Limb (tissue), 2 donors: Measurements from ENCODE around the gene SEC24A.
"Not testable (repeated sequence)": the region's sequence is repeated elsewhere in the genome, so short reads cannot be mapped to it uniquely, and the experiment has no call there.

Source experiments
- DNase-seq, 2 donors: peaks; one replicate each; pipeline ENCODE4 v3.0.0-alpha.2; 2016; ENCODE audit errors: extremely low spot score in 2 of 2

The SEC24A gene

DNA sequence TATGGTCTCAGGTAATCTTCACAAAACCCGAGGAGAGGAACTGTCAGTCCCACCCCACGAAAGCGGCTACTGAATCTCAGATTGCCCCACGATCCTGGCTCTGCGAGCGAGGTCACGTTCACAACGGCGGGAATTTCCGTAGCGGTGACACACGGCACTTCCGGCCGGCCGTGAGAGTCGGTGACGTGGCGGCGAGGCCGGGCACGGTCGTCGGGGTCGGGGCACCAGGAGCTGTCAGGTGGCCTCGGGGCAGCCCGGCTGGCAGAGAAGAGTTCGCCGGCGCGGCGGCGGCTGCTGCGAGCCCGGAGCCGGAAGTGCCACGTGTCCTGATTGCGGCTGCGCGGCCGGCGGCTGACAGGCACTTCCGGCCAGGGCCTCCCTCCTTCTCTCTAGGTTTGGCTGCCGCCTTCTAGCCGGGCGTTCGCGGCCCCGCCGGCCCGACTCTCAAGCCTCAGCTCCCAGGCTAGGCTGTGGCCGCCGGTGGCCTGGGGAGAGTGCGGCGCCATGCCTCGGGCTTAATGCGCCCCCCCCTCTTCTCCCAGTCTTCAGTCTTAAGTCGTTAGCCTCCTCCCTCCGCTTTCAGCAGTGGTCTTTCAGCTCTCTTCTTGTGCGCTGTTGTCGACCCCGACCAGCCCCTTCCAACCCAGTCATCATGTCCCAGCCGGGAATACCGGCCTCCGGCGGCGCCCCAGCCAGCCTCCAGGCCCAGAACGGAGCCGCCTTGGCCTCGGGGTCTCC, at the start of gene SEC24A:
SEC24A (plus strand) TSS at position 361 of the 738 bp plus-strand sequence; CDS start at position 653, 292 bp downstream.
- peak; percentile 90 to 93 for DNase-seq

DNA sequence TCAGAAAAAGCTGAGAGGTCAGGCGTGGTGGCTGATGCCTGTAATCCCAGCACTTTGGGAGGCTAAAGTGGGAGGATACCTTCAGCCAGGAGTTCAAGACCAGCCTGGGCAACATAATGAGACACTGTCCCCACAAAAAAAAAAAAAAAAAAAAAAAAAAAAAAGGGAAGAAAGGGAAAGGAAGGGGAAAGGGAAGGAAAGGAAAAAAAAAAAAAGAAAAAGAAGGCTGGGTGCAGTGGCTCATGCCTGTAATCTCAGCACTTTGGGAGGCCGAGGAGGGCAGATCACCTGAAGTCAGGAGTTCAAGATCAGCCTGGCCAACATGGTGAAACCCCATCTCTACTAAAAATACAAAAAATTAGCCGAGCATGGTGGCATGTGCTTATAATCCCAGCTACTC, 48.8 kb upstream of the SEC24A start:
- not testable (repeated sequence) for DNase-seq

DNA sequence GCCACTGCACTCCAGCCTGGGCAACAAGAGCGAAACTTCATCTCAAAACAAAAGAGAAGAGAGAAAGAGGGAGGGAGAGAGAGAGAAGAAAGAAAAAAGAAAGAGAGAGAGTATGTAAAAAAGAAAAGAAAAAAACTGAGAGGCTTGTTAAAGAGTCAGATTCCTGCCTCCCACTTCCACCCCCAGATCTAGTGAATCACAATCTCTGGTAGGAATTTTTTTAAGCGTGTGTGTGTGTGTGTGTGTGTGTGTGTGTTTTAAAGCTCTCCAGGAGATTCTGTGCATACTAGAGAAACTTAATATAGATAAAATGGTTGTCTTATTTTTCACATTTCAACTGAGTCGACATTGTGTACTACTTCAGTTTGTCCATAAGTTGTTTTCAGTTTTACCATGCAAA, 48.0 kb upstream of the SEC24A start:
- no peak for DNase-seq

DNA sequence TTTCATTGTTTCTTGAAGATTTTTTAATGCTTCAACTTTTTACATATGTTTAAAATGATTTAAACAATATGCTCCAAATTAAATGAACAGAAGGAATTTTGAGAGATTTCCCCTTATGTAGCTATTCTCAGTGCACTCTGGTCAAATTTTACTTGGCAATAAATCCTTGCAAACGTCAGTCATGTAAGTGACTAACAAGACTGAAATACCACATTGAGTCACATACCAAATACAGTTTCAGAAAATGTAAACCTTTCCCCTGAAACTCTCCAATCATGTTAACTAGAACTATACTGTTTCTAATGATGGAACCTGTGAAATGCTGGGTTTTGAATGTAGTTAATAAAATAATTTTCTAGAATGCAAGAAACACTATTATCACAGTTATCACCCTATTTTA, 45.5 kb upstream of the SEC24A start:
- no peak for DNase-seq

DNA sequence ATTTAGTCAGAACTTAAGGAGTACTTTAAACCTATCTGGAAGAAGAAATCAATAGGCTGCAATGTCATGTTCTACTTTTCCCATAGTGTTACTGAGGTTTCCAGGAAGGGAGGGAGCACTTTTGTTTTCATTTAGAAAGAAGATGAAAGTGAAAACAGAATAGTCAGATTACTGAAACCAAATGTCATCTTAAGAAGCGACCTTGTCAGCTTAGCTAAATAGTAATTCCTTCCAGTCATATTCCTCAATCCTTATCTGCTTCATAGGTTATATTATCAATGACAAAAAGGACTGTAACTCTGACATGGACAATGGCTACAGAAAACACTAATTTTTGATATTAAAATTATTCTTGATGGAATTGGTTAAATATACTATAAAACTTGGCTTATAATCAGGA, 43.7 kb upstream of the SEC24A start:
- no peak for DNase-seq

DNA sequence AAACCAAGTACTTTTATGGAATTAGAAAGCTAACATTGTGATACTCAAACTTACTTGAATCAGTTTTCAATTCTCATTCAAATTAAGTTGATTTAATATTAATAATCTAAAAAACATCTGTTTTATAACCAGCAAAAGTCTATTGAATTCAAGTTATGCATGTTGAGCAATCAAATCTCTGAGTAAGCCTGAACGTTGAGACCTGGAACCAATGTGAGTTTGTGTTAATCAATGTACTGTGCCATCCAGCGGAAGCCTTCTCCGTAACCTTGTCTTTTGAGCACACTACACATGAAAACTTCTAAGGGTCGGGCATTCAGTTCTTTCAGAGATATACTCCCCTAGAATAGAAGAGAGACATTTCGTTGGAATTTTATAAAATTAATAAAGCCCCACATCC, 41.9 kb upstream of the SEC24A start:
- DNase-seq = no peak

DNA sequence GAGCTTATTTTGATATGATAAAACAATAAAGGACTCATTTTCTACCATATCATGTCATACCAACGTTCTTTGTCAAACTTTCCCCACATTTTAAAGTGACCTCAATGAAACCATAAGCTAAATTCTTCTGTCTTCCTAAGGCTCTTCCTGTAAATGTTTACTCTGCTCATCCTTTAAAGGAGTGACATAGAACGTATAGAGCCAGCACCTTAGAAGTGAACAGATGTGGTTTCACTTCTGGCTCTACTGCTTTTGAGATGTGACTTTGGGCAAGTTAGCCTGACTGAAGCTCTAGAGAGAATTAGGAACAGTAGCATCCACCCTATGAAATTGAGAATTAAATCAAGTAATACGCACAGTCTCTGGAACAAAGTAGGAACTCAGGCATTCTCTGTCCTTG, 40.0 kb upstream of the SEC24A start:
- DNase-seq = no peak

DNA sequence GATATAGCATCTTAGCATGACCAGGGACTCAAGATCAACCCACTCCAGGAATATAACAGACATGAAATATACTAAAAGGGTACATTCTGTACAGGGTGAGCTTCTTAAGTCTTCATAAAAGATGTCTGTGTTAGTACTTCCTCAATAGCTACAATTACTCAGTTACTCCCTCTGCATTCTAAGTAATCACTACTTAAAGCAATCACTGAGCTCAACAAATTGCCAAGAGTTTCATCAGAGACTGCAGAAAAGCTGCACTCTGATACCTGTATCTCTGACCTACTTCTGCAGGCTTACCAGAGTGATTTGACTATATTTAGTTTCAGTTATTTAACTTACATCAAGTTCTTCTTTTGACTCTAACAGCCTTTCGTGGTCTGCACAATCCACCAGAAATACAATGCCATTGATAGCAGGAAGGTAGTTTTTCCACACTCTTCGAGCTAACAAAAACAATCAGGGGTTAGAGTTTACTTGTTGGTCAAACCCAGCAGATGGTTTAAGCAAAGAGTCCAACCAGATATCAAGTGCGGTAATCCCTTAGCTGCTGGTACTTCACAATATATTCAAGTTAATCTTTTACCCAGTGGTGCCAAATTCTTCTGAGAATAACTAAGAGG, 39.2 kb upstream of the SEC24A start:
- no peak for DNase-seq

DNA sequence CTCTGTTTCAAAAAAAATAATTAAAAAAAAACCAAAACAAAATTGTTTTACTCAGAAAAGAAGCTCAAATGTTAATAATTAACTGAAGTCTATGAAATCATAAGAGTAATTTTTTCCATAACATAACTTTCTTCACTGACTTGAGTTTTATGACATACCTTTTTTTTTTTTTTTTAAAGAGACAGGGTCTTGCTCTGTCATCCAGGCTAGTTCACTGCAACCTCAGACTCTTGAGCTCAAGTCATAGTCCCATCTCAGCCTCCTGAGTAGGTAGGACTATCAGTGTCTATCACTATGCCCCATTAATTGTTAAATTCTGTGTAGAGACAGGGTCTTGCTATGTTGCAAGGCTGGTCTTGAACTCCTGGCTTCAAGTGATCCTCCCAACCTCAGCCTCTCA, 37.9 kb upstream of the SEC24A start:
- no peak for DNase-seq

DNA sequence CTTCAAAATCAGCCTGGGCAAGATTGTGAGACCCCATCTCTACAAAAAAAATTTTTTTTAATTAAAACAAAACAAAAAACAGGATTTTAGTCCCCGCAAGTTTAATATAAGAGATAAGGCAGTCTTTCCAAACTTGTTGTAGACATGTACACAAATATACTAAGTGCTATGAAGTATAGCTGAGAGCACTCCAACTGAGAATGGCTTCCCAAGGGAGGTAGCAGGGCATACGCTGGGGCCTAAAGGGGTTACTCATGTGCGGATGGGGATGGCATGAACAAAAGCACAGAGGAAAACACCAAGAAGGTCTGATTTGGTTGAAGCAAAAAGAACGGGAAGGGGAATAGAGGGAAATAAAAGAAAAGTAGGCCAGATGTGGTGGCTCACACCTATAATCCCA, 37.1 kb upstream of the SEC24A start:
- no peak for DNase-seq

DNA sequence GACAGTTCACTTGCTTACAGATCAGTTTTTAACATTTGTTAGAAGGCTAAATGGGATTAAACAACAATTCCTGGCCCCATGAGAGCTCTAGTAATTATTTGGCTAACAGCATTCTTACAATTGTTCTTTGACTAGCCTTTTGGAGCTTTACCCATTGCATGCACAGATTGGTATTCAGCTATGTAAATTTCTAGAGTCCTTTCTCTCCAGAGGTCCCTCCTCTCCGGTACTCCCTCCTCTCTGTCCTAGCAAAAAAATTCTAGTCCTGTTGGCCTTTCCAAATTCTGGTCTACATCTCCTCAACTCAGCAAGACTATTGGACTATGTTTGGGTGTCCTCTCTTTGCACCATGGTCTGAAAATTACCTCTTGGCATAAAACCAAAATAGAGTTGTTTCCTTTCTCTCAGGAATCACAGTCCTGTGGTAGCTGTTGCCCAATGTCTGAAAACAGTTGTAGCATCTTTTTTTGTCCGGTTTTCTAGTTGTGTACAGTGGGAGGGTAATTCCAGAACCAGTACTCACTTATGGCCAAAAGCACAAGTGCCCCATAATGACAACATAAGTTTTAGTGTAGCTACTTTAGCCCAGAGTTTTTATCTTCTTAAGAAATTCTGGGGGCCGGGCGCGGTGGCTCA, 34.0 kb upstream of the SEC24A start:
- no peak for DNase-seq

DNA sequence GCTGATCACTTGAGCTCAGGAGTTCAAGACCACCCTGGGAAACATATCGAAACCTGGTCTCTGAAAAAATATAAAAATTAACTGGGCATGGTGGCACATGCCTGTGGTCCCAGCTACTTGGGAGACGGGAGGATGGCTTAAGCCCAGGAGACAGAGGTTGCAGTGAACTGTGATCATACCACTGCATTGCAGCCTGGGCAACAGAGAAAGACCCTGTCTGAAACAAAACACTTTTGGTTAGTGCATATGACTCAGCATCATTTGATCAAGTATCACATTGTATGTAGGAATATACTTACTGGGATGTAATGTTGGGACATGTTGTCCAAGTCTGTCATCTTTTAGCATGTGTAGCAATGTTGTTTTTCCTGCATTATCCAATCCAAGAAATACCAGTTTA, 28.0 kb upstream of the SEC24A start:
- DNase-seq = no peak

DNA sequence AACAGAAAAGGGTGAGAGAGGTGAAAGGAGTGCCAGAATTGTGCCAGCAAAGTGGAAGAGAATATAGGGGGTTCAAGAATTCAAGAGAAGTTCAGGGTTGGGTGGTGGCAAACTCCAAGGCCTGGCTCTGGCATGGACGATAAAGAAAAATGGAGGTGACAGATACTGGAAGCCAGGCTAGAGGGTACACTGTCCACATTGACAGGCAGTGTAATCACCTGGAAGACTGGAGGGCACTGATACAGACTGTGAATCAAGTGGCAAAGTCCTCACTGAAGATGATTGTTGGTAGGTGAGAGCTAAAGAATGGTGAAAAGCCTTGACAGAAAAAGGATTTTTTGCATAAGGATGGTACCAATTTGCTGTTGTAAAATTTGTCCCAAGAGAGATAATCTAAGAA, 23.0 kb upstream of the SEC24A start:
- no peak for DNase-seq

DNA sequence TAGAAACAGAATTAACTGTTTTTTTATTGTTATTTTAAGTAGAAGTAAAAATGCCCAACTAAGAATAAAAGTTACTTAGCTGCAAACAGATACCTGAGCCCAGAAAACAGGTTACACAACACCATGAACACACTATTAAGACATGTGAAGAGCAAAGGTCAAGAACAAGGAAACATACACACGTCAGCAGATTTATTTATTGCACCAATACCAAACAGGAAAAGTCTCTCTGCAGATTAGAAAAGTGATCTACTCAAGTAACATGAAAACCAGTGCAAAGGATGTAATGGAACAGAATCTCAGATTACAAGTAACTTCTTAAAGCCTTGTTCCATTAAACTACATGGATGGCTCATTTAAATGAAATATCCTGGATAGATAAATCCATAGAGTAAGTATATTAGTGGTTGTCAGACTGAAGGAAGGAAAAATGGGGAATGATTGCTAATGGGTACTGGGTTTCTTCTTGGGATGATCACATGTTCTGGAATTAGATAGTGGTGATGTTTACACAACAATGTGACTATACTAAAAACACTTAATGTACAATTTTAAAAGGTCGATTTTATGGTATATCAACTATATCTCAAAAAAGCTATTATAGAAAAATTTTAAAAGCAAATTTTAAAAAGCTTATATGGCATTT, 22.1 kb upstream of the SEC24A start:
- DNase-seq = no peak

DNA sequence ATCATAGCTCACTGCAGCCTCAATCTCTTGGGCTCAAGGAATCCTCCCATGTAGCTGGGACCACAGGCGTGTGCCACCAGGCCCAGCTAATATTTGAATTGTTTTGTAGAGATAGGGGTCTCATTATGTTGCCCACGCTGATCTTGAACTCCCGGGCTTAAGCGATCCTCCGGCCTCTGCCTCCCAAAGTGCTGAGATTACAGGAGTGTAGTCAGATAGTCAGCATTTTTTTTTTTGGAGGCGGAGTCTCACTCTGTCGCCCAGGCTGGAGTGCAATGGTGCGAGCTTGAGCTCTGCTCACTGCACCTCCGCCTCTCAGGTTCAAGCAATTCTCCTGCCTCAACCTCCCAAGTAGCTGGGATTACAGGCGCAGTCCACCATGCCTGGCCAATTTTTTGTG, 14.4 kb upstream of the SEC24A start:
- DNase-seq = no peak

DNA sequence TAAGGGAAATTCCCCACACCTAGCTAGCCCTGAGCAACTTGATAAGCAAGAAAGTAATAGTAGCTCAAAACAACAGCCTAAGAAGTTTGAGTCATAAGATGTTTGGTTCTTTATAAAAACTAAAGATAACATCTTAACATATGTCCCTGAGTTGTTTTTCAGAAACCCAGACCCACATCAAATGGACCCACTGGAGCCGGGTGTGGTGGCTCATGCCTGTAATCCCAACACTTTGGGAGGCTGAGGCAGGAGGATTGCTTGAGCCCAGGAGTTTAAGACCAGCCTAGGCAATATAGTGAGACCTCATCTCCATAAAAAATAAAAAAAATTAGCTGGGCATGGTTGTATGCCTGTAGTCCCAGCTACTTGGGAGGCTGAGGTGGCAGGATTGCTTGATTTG, 13.2 kb upstream of the SEC24A start:
- DNase-seq = not testable (repeated sequence)

DNA sequence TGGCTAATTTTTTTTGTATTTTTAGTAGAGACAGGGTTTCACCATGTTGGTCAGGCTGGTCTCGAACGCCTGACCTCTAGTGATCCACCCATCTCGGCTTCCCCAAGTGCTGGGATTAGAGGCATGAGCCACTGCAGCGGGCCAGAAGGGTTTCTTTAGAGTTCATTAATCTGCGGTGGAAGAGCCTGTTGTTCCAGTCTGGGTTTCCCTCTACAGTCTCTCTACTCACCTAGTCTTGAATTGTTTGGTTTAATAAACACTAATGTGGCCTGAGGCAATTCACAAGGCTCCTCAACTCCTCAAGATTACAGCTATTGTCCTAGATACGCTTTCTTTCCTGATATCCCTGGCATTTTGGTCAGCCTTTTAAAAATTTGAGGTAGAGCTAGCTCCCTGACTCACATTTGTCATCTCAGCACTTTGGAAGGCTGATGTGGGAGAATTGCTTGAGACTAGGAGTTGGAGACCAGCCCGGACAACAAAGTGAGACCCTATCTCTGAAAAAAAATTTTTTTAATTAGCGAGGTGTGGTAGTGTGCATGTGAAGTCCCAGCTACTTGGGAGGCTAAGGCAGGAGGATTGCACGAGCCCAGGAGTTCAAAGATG, 11.4 kb upstream of the SEC24A start:
- DNase-seq = no peak

DNA sequence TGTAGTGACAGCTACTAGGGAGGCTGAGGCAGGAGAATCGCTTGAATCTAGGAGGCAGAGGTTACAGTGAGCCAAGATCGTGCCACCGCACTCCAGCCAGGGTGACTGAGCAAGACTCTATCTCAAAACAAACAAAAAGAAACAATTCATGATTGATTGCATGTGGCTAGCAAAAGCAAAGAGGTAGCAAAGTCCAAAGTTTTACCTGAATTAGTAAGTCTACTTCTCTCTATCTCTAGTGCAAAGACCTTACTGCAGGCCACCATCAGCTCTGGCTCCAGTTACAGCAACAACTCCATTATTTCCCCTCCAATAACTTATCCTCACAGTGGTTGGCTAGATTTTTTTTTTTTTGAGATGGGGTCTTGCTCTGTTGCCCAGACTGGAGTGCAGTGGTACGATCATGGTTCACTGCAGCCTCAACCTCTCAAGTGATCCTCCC, 9.8 kb upstream of the SEC24A start:
- no peak for DNase-seq

DNA sequence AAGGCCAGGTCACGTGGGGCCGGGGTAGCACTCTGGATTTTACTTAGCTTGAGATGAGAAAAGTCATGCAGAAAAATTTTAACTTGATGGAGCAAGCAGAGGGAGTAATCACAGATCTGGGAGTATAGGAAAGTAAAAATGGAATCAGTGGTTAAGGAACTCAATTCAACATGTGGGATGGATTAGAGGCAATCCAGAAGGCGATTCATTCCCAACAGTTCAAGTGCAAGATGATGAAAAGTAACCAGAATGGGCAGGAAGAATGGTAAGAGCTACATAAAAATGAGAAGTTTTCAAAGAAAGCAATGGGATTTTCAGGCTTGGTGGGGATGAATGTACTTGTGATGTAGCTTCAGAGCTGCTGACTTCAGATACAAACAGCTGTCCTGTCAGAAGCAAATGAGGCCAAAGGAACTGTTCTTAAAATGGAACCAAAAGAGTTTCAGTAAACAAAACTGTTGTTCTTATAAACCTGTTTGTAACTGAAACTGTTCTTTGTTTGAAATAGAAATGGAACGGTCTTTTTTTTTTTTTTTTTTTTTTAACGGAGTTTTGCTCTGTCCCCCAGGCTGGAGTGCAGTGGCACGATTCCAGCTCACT, 5.6 kb upstream of the SEC24A start:
- DNase-seq = no peak

DNA sequence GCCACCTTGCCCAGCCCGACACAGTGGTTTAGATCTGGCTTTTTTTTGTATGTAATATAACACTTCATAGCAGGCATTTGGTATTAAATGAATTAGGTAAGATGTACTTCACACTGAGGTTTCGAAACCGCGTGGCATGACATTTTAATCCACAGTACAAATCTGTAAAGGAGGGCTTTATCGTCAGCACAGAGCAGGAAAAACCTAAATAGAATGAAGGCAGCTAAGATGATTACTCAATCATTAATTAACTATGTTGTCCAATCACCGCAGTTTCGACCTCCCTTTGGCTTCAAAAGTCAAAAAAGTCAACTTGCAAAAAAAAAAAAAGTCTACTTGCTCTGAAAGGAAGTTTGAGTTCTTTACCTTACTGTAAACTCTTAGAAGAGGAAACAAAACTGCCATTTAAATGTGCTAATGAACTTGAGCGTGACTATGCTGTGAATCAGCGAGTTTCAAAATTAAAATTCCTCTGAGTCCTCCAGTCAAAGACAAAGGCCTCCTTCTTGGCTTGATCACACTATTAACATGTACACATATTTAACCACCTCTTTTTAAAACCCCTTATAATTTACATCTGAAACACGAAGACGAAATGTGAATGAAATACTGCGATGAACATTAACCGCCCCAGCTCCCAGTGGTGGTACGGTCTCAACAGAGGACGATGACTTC, 698 bp upstream of the SEC24A start:
- DNase-seq = no peak
